Upper lobe of right lung (tissue), 1 donor: Measurements from ENCODE around the gene USP36. TPM values are rescaled to one million over a fixed set of nuclear protein-coding genes. Genes with fewer than 3 reads are reported as not detected.

ENCODE experiments used
- ATAC-seq: fragments of 200-7000 bp; cut with Tn5 transposase; one replicate; pipeline ENCODE4 v1.9.1; 2020; ENCODE audit warnings: mild to moderate bottlenecking, moderate library complexity
- DNase-seq: peaks from one replicate; pipeline ENCODE4 v3.0.0-alpha.2; 2020
- H3K27ac ChIP-seq: fragments of 200-600 bp; one replicate; pipeline ENCODE4 v1.8.0; 2022
- H3K27me3 ChIP-seq: fragments of 200-600 bp; one replicate; pipeline ENCODE4 v1.8.0; 2022; ENCODE audit warnings: mild to moderate bottlenecking
- H3K36me3 ChIP-seq: fragments of 200-600 bp; one replicate; pipeline ENCODE4 v1.8.0; 2022
- H3K4me1 ChIP-seq: fragments of 200-600 bp; one replicate; pipeline ENCODE4 v1.8.0; 2022
- H3K4me3 ChIP-seq: fragments of 200-600 bp; one replicate; pipeline ENCODE4 v1.8.0; 2022; ENCODE audit warnings: mild to moderate bottlenecking
- H3K9me3 ChIP-seq: fragments of 200-600 bp; one replicate; pipeline ENCODE4 v1.8.0; 2022
- CTCF ChIP-seq: fragments of 200-600 bp; IDR thresholded peaks from one replicate; pipeline ENCODE4 v1.8.0; 2022; ENCODE audit warnings: antibody characterized with exemption
- intact Hi-C: fragments of 100-400 bp; cut with DNase I; formaldehyde crosslinking; loops from one replicate; pipeline ENCODE4 v1.11.0; 2022
- total RNA-seq: library from RNA; stranded (reverse); fragmentation: NEBNext Ultra II Directional; extraction: Animal tissue kit (Norgen Biotek cat#: 25700); gene quantifications from one replicate; pipeline ENCODE4 v1.2.1, GENCODE V29; 2021
- donor health status: DM: no; HTN: yes; CAD: no; lungs with severe emphysema.

The USP36 gene
- total RNA-seq, 1 donor from 2014 or later = 69.6 TPM

DNA sequence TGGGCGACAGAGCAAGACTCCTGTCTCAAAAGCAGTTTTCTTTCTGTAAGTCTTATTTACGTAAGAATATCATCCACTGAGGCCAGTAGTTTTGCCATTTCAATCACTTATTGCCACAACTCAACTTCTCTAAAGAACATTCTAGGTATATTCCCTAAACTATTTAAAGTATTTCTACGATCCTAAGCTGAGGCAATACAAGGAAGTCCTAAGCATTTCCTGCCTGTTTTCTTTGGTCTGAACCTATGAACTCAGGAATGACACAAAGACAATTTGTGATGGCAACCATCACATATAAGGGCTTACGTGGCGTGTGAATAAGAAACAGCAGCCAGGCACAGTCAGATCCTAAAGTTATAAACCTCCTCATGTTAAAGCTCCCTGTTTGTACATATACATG lies 14.2 kb downstream of the USP36 start:
- peak; percentile 47 for ATAC-seq
- intact Hi-C loops = no loop called here
- Histone ChIP-seq H3K4me3 (no peak overlapping the region), H3K36me3 (peaks cover 100% of the 10 kb centered on the region), H3K4me1 (no peaks in the 10 kb centered on the region), H3K9me3 (no peaks in the 10 kb centered on the region), H3K27ac (no peak overlapping the region), H3K27me3 (no peaks in the 10 kb centered on the region)
- TF ChIP-seq CTCF = no peak
- no peak for DNase-seq

DNA sequence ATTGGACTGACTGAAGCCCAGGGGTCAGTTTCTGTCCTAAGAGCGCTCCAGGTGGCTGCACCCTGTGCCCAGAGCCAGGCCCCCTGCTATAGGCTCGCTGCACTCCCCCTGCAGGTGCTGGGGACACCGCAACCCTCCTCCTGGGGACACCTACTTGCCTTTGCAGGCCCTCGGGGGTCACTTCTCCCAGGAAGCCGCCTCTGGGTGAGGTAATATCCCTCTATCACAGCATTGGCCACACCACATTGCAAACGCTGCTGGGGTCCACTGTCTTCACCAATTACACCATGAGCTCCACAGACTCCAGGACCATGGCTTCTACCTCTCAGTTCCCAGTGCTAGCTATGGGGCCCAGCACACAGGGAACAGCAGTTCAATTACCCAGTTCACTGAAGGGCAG lies 14.9 kb downstream of the USP36 start:
- intact Hi-C loops = no loop called here
- DNase-seq (no peak), ATAC-seq (no peak)
- no peak for TF ChIP-seq CTCF
- H3K9me3 ChIP-seq = no peaks in the 10 kb centered on the region
- H3K27me3 ChIP-seq = no peaks in the 10 kb centered on the region
- no peak overlapping the region for H3K27ac ChIP-seq
- H3K4me1 ChIP-seq = no peaks in the 10 kb centered on the region
- H3K4me3 ChIP-seq = no peak overlapping the region
- H3K36me3 ChIP-seq = peaks cover 99% of the 10 kb centered on the region

GRCh38 chr17:78824240-78824639 lies 16.4 kb downstream of the USP36 start:
- Histone ChIP-seq H3K4me3 (no peak overlapping the region), H3K4me1 (peaks cover 3% of the 10 kb centered on the region), H3K36me3 (peaks cover 99% of the 10 kb centered on the region), H3K27me3 (no peaks in the 10 kb centered on the region), H3K9me3 (no peaks in the 10 kb centered on the region), H3K27ac (no peak overlapping the region)
- intact Hi-C loops = no loop called here
- no peak for DNase-seq
- ATAC-seq = no peak
- TF ChIP-seq CTCF = no peak

GRCh38 chr17:78823282-78824046 lies 17.1 kb downstream of the USP36 start:
- DNase-seq = no peak
- Histone ChIP-seq H3K27ac (no peak overlapping the region), H3K36me3 (peaks cover 99% of the 10 kb centered on the region)

GRCh38 chr17:78822552-78822951 lies 18.1 kb downstream of the USP36 start:
- TF ChIP-seq CTCF = no peak
- H3K4me3 ChIP-seq = no peak overlapping the region
- no peaks in the 10 kb centered on the region for H3K27me3 ChIP-seq
- peaks cover 11% of the 10 kb centered on the region for H3K4me1 ChIP-seq
- no peaks in the 10 kb centered on the region for H3K9me3 ChIP-seq
- ATAC-seq (no peak), DNase-seq (no peak)
- H3K27ac ChIP-seq = no peak overlapping the region
- intact Hi-C loops = no loop called here
- H3K36me3 ChIP-seq = peaks cover 99% of the 10 kb centered on the region

More at GRCh38 chr17:78823282-78824046, 17.1 kb downstream of the USP36 start:
- no peak for TF ChIP-seq CTCF
- ATAC-seq = no peak
- Histone ChIP-seq H3K4me1 (peaks cover 7% of the 10 kb centered on the region), H3K9me3 (no peaks in the 10 kb centered on the region), H3K4me3 (no peak overlapping the region), H3K27me3 (no peaks in the 10 kb centered on the region)
- intact Hi-C loops = no loop called here
